Adipocyte (in vitro differentiated cells): Measurements from ENCODE around the gene NPNT.
A peak's percentile ranks its signal among the peaks of the same experiment; 100 is the strongest.

Experiments used
- DNase-seq: peaks from one replicate; pipeline ENCODE4 v3.0.0-alpha.2; 2015; ENCODE audit warnings: low read depth
- H3K27me3 ChIP-seq: replicated peaks from 2 replicates; pipeline ENCODE4 v1.7.0; 2013; ENCODE audit warnings: mild to moderate bottlenecking, low read length, moderate library complexity; ENCODE audit not compliant: control insufficient read depth, insufficient read depth
- H3K36me3 ChIP-seq: 2 replicates; pipeline ENCODE4 v1.7.0; 2013; ENCODE audit warnings: low read length, mild to moderate bottlenecking, moderate library complexity; ENCODE audit not compliant: control insufficient read depth, insufficient read depth, severe bottlenecking
- H3K4me1 ChIP-seq: 2 replicates; pipeline ENCODE4 v1.7.0; 2013; ENCODE audit warnings: mild to moderate bottlenecking, low read length, moderate library complexity; ENCODE audit not compliant: control insufficient read depth, insufficient read depth
- H3K4me3 ChIP-seq: 2 replicates; pipeline ENCODE4 v1.7.0; 2013; ENCODE audit warnings: mild to moderate bottlenecking, low read length, moderate library complexity
- H3K9ac ChIP-seq: 2 replicates; pipeline ENCODE4 v1.7.0; 2013; ENCODE audit warnings: mild to moderate bottlenecking, low read length, moderate library complexity
- H3K9me3 ChIP-seq: 2 replicates; pipeline ENCODE4 v1.7.0; 2013; ENCODE audit warnings: mild to moderate bottlenecking, low read length, moderate library complexity; ENCODE audit not compliant: control insufficient read depth

NPNT gene

DNA sequence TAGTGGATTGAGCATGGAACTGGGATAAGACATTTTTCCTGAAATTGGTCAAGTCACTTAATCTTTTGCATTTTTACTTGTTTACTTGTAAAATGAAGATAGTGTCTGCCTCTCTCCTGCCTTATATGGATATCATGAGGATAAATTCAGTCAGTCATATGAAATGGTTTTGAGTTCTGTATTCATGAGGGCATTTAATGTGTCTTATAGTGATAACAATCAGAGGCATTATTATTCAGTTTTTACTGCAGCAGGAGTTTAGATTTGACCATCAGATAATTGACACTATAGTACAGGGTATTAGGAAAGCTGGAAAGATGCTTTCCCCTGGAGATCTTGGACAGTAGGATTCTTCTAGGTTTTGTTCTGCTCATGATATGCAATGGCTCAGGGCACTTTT lies 26.0 kb downstream of the NPNT start:
- DNase-seq, result no peak
- Histone ChIP-seq H3K9ac (no peak overlapping the region), H3K36me3 (no peaks in the 10 kb centered on the region), H3K9me3 (no peaks in the 10 kb centered on the region), H3K4me3 (no peak overlapping the region), H3K27me3 (no peaks in the 10 kb centered on the region), H3K4me1 (peaks cover 12% of the 10 kb centered on the region)

DNA sequence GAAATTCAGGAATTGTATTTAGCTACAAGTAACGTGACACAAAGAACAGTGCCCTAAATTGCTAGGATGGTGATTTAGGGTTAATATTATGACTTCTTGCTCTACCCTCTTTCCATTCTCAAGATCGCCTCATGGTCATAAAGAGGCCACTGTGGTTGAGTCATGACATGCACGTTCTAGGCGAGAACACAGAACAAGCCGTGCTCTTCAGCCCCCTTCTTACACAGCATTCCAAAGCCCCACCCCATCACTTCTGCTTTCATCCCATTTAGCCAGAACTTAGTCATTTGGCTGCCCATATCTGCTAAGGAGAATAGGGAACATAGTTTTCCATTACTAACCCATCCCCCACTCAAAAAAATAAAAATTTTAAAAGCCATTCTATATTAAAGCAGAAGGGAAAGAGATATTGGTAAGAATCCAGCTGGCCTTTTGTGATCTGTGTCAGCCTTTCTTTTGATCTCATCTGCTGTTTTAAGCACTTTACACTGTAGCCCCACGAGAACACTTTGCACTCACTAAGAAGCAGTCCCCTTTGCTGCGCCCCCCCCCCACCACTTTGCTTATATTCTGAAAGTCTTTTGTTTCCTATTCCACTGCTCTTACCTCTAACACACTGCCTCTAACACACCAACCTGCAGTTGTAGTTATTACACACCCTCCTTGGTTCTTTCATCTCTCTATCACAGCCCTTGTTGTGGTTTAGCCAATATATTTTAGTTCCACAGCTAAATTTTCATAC lies 28.4 kb downstream of the NPNT start:
- Histone ChIP-seq H3K9ac (no peak overlapping the region), H3K9me3 (no peaks in the 10 kb centered on the region), H3K4me3 (peak overlapping the region; percentile 46), H3K4me1 (peaks cover 12% of the 10 kb centered on the region), H3K27me3 (no peaks in the 10 kb centered on the region), H3K36me3 (no peaks in the 10 kb centered on the region)
- no peak for DNase-seq

DNA sequence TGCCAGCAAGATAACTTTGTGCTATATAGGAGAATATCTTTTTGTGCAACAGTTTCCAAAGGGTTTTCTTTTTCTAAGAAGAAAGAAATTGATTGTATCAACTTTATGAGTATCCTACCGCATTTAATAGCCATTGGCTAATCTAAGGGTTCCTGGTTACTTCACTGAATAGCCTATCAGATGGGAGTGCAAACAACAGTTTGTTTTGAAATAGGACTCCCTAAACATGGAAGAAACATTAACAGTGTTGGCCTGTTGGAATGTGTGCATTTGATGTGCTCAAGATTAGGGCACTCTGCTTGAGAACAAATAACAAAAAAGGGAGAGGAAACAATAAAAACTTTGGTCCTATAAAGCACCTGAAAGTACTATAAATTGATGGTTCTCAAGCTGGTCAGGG lies 29.1 kb downstream of the NPNT start:
- H3K36me3 ChIP-seq, result no peaks in the 10 kb centered on the region
- no peaks in the 10 kb centered on the region for H3K9me3 ChIP-seq
- no peak for DNase-seq
- H3K4me3 ChIP-seq, result no peak overlapping the region
- H3K9ac ChIP-seq, result no peak overlapping the region
- H3K4me1 ChIP-seq, result peaks cover 12% of the 10 kb centered on the region
- H3K27me3 ChIP-seq, result no peaks in the 10 kb centered on the region

DNA sequence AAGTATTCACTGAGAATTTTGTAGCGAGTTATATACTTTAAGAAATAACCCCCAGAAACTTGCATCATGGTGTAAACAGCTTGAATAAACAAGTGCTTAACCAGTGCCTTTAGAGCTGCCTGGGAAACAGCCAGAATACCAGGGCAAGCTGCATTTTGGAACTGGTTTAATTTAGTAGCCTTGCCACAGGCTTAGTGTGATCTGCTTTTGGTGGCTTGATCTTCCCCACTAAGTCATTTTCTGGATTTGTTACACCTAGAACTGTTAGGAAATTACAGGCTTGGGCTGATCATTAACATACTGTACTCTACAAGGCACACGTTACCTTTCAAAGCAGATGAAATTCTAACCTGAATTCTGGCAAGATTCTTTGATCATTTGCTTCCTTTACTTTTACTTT lies 35.4 kb downstream of the NPNT start:
- H3K27me3 ChIP-seq, result no peaks in the 10 kb centered on the region
- H3K4me3 ChIP-seq, result no peak overlapping the region
- H3K36me3 ChIP-seq, result no peaks in the 10 kb centered on the region
- no peak overlapping the region for H3K9ac ChIP-seq
- no peak for DNase-seq
- H3K4me1 ChIP-seq, result no peaks in the 10 kb centered on the region
- H3K9me3 ChIP-seq, result no peaks in the 10 kb centered on the region

DNA sequence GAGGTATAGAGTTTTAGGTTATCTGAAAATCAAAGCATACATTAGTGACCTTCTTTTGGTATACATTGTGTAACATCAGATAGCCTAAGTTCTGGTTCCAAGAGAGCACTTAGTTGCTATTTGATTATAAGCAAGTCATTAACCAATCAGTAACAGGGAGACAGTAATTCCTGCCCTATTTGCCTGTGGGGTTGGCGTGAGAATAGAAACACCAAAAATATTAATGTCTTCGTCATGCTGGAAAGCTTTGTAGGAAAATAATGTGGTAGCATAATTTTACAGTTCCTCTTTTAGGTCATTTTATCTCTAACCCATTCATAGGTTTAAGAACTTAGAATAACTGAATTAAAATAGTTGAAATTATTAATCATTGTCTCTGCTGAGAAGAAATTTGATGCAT lies 37.8 kb downstream of the NPNT start:
- H3K36me3 ChIP-seq, result no peaks in the 10 kb centered on the region
- no peak for DNase-seq
- H3K9me3 ChIP-seq, result no peaks in the 10 kb centered on the region
- H3K4me3 ChIP-seq, result no peak overlapping the region
- peaks cover 9% of the 10 kb centered on the region for H3K4me1 ChIP-seq
- no peaks in the 10 kb centered on the region for H3K27me3 ChIP-seq
- H3K9ac ChIP-seq, result no peak overlapping the region

DNA sequence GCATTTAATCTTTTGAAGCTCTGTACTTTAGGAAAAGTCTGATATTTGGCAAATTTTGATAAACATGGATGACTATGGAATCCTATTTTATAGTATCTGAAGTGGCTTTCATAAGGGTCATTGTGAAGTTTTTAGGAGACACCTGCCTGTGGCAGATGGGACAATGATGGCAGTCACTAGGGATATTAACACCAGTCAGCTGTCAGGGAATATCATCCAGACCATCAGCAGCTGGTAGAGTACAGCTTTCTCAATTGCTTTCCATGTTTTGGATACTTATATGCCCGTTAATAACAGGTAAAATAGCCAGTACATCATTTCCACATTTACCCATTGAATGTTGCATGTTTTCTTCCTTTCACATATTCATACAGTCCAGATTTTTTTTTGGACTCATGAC lies 39.1 kb downstream of the NPNT start:
- no peaks in the 10 kb centered on the region for H3K36me3 ChIP-seq
- no peak overlapping the region for H3K4me3 ChIP-seq
- H3K4me1 ChIP-seq, result peaks cover 14% of the 10 kb centered on the region
- no peaks in the 10 kb centered on the region for H3K9me3 ChIP-seq
- no peaks in the 10 kb centered on the region for H3K27me3 ChIP-seq
- DNase-seq, result no peak
- H3K9ac ChIP-seq, result no peak overlapping the region

DNA sequence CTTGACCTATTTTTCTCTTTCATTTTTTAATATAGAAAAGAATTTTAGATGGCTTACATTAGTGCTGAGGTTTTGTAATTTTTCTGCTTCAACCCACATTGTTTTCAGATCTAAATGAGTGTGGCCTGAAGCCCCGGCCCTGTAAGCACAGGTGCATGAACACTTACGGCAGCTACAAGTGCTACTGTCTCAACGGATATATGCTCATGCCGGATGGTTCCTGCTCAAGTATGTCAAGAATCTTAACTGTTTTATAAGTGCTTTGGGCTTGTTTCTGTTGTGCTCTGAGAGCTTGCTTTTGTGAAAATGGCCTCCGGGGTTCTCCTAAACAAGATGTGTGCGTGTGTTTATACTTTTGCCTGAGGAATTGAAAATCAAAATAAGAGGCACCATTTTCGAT lies 41.6 kb downstream of the NPNT start:
- H3K9me3 ChIP-seq, result no peaks in the 10 kb centered on the region
- H3K27me3 ChIP-seq, result no peaks in the 10 kb centered on the region
- H3K4me3 ChIP-seq, result no peak overlapping the region
- H3K9ac ChIP-seq, result no peak overlapping the region
- peaks cover 14% of the 10 kb centered on the region for H3K4me1 ChIP-seq
- no peak for DNase-seq
- H3K36me3 ChIP-seq, result no peaks in the 10 kb centered on the region

DNA sequence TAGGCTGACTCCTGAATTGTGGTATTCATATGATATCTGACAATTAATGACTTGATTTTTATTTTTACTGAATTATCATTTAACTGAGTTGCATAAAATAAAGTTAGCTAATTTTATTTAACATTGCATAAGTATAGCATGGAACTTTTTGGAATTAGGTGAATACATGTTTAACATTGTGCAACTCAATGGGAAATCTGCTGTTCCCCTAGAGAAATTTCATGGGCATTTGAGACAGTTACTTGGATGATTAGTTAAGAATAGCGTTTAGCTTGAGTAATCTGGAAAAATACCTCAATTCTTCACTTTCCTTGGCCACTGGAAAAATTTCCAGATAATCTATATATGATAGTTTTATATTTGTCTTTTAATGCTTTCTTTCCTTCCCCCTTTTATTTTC lies 42.5 kb downstream of the NPNT start:
- Histone ChIP-seq H3K4me3 (no peak overlapping the region), H3K9ac (no peak overlapping the region), H3K36me3 (no peaks in the 10 kb centered on the region), H3K4me1 (peaks cover 14% of the 10 kb centered on the region), H3K27me3 (no peaks in the 10 kb centered on the region), H3K9me3 (no peaks in the 10 kb centered on the region)
- DNase-seq, result peak; percentile 71

DNA sequence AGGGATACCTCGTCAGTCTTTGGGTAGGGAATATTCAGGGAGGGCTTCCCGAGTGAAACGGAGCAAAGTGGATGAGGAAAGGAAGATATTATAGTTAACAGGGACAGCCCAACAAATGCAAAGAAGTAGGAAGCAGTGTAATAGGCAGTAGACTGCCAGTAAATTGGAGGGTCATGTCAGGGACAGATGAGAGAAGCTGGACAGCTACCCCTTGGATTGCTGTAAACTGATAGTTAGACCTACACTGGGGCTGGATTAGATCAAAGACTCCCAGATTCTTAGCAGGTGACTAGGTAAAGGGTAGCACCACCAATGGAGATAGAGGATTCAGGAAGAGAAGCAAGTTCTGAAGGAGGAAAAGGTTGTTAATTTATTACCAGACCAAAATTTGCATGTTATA lies 48.0 kb downstream of the NPNT start:
- H3K9me3 ChIP-seq, result peaks cover 7% of the 10 kb centered on the region
- peaks cover 13% of the 10 kb centered on the region for H3K4me1 ChIP-seq
- no peaks in the 10 kb centered on the region for H3K27me3 ChIP-seq
- H3K4me3 ChIP-seq, result no peak overlapping the region
- no peak for DNase-seq
- no peaks in the 10 kb centered on the region for H3K36me3 ChIP-seq
- no peak overlapping the region for H3K9ac ChIP-seq

DNA sequence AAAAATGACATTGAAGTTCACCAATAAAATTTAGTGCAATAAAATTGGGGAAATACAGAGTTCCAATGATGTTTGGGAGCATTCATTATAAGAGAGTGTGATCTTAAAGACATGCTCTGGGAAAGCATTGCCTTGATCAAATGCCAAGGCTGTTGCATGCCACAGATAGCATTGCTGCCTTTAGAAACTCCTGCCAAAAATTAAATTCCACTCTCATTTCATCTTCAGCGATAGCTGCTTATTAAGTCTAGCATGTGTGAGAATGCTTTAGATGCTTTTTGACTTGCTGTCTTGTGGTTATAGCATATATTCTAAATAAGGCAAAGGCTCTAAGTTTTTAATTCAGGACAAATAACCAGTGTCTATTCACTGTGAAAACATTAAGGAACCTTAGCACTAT lies 49.3 kb downstream of the NPNT start:
- Histone ChIP-seq H3K36me3 (no peaks in the 10 kb centered on the region), H3K27me3 (no peaks in the 10 kb centered on the region), H3K9me3 (peaks cover 7% of the 10 kb centered on the region), H3K4me1 (peaks cover 10% of the 10 kb centered on the region), H3K9ac (no peak overlapping the region), H3K4me3 (no peak overlapping the region)
- peak; percentile 76 for DNase-seq

DNA sequence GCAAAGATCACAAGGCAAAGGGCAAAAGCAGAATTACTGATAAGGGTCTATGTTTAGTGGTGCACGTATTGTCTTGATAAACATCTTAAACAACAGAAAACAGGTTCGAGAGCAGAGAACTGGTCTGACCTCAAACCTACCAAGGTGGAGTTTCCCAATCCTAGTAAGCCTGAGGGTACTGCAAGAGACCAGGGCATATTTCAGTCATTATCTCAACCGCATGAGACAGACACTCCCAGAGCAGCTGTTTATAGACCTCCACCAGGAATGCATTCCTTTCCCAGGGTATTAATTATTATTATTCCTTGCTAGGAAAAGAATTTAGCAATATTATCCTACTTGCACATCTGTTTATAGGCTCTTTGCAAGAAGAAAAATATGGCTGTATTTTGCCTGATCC lies 51.5 kb downstream of the NPNT start:
- peaks cover 18% of the 10 kb centered on the region for H3K4me1 ChIP-seq
- H3K36me3 ChIP-seq, result no peaks in the 10 kb centered on the region
- peaks cover 7% of the 10 kb centered on the region for H3K9me3 ChIP-seq
- H3K4me3 ChIP-seq, result no peak overlapping the region
- H3K9ac ChIP-seq, result no peak overlapping the region
- no peak for DNase-seq
- H3K27me3 ChIP-seq, result no peaks in the 10 kb centered on the region

DNA sequence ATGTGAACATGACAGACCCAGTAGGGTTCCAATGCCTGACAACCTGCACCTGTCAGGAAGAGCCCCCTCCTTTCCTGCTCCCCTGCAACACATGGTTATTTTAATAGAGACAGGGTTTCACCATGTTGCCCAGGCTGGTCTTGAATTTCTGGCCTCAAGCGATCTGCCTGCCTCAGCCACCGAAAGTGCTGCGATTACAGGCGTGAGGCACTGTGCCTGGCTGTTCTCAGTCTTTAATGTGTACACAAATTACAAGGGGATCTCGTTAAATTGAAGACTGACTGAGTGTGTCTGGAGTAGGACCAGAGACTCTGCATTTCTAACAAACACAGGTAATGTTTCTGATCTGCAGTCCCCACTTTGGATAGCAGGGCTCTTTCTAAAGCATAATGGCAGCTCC lies 55.4 kb downstream of the NPNT start:
- Histone ChIP-seq H3K27me3 (no peaks in the 10 kb centered on the region), H3K36me3 (no peaks in the 10 kb centered on the region), H3K9me3 (peaks cover 7% of the 10 kb centered on the region), H3K4me1 (peaks cover 8% of the 10 kb centered on the region), H3K9ac (no peak overlapping the region), H3K4me3 (no peak overlapping the region)
- no peak for DNase-seq
